Heart left ventricle (tissue), 16 donors: ENCODE results near the gene CYGB. TPM values are rescaled to one million over a fixed set of nuclear protein-coding genes. Genes with fewer than 3 reads are reported as not detected.
A peak's percentile ranks its signal among the peaks of the same experiment; 100 is the strongest.

Experiments
- ATAC-seq, 4 donors: fragments of 200-7000 bp; cut with Tn5 transposase; one replicate each; pipeline ENCODE4 v1.9.1; 2020 to 2022; ENCODE audit warnings: moderate library complexity in 4 of 4, mild to moderate bottlenecking in 3 of 4, moderate number of reproducible peaks in 1 of 4
- DNase-seq, 5 donors: peaks; one replicate each; pipeline ENCODE4 v3.0.0-alpha.2; 2020
- H3K27ac ChIP-seq, 12 donors: fragments of 200-600 bp; sonication (generic) in 4 of 12; one replicate each; pipeline versions ENCODE4 v1.5.0 to v1.8.0; 2016 to 2022; ENCODE audit warnings: mild to moderate bottlenecking in 2 of 12
- H3K27me3 ChIP-seq, 9 donors: fragments of 200-600 bp; sonication (generic) in 2 of 9; one replicate each; pipeline versions ENCODE4 v1.5.1 to v1.8.0; 2016 to 2022; ENCODE audit warnings: mild to moderate bottlenecking in 3 of 9
- H3K36me3 ChIP-seq, 9 donors: fragments of 200-600 bp; sonication (generic) in 2 of 9; one replicate each; pipeline versions ENCODE4 v1.5.0 to v1.8.0; 2018 to 2022; ENCODE audit warnings: mild to moderate bottlenecking in 2 of 9
- H3K4me1 ChIP-seq, 12 donors: fragments of 200-600 bp; sonication (generic) in 4 of 12; one replicate each; pipeline versions ENCODE4 v1.5.0 to v1.8.0; 2016 to 2022; ENCODE audit warnings: mild to moderate bottlenecking in 3 of 12
- H3K4me3 ChIP-seq, 12 donors: fragments of 200-600 bp; sonication (generic) in 4 of 12; one replicate each; pipeline versions ENCODE4 v1.5.0 to v1.8.0; 2017 to 2022; ENCODE audit warnings: mild to moderate bottlenecking in 9 of 12, moderate library complexity in 4 of 12
- H3K9me3 ChIP-seq, 12 donors: fragments of 200-600 bp; sonication (generic) in 4 of 12; one replicate each; pipeline versions ENCODE4 v1.5.0 to v1.8.0; 2016 to 2022; ENCODE audit warnings: mild to moderate bottlenecking in 1 of 12
- CTCF ChIP-seq, 12 donors: fragments of 200-600 bp; sonication (generic) in 4 of 12; IDR thresholded peaks; one replicate each; pipeline versions ENCODE4 v1.5.0 to v1.8.0; 2018 to 2022; ENCODE audit warnings: antibody characterized with exemption in 12 of 12, mild to moderate bottlenecking in 5 of 12
- POLR2A ChIP-seq, 2 donors: fragments of 450-650 bp; IDR thresholded peaks; one replicate each; pipeline ENCODE4 v1.6.1; 2017; ENCODE audit warnings: antibody characterized with exemption in 2 of 2, mild to moderate bottlenecking in 2 of 2, moderate library complexity in 2 of 2
- WGBS, 4 donors: extraction: QIAGEN DNeasy Blood & Tissue Kit in 2 of 4; methylation state at CpG; one replicate each; pipeline versions ENCODE4 v1.1.5 to v1.1.7; 2013 to 2018; 5-methylcytosine and 5-hydroxymethylcytosine counted together
- intact Hi-C, 10 donors: fragments of 100-400 bp; cut with DNase I; formaldehyde crosslinking; loops; one replicate each; pipeline versions ENCODE4 v1.11.1 to v1.14.2; 2022
- polyA plus RNA-seq, 2 donors: library from polyadenylated mRNA; stranded (reverse); fragments of 200-250 nt; gene quantifications; one replicate each; pipeline ENCODE4 v1.2.3, GENCODE V29; 2013
- total RNA-seq, 9 donors: library from RNA; depleted of rRNA in 2 of 9; stranded (reverse); fragments of >200 nt in 2 of 9; fragmentation: NEBNext Ultra II Directional in 3 of 9; extraction: Animal tissue kit (Norgen Biotek cat#: 25700) in 3 of 9; gene quantifications; one replicate each; pipeline versions ENCODE4 v1.1.0 to v1.2.4, GENCODE V29; 2016 to 2023
- donor health status: ischemic (EF 13 %, LVEDD 7.1; RV severe dilation, severe dysfunction).
- donor health status: healthy with polysubstance abuse.
- donor health status: DM: no; HTN: yes; CAD: no.
- donor health status: DM: no; HTN: no; CAD: no.
- donor health status: ischemic (EF 25% LVEDD 6.9; RV normal size, moderate dysfunction).
- donor health status: ischemic (EF 25% LVEDD 5.7; RV mildly dilated, moderate dysfunction).
- donor health status: healthy.
- donor health status: DM: yes; HTN: yes; CAD: no.
- donor health status: ischemic (EF 35%, LVEDD 5.7; RV mildly dilated, moderate dysfunction).
- donor health status: nonischemic (EF 11% LVEDD 7.7; RV severe dilation, severe dysfunction).
- donor health status: DM: yes; HTN: yes; CAD: no.
- donor health status: PGD.
- donor health status: ischemic (EF 29% LVEDD 5.4; RV normal size, mild dysfunction).
- donor health status: nonischemic (EF 23%, LVEDD 6.1; RV moderate dilation, normal function).

CYGB gene
- total and polyA plus RNA-seq, 11 donors = 11.8 to 37.9 (median 21.9) TPM

DNA sequence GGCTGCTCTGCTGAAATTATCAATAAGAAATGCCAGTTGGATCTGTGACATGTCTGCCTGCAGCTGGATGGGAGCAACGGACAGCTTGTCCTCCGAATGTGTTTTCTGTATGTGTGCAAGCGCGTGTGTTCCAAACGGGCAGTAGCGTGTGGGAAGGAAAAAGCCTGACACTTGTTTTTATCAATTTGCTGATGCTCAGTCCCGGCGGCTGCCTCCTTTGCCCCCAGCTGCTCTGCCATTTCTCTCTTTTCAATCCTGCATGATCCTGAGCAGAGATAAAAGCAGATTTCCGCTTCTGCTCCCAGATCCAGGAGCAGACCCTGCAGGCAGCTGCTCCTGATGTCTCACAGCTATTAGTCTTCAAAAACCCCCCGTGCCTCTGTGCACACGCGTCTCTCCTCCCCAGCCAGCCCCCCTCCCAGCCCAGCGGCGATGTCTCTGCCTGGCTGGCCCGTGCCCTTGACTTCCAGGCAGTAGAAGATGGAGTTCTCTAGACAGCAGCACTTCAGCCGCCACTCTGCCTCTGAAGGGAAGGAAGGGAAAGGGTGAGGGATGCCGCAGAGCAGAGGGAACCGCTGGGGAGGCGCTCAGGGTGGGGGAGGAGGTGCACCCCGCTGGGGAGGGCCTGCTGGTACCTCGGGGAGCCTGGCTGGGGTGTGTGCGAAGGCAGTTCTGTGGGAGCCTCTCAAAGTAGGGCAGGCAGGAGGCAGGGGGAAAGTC is 6.5 kb upstream of the CYGB start:
- Histone ChIP-seq H3K27me3 (peaks cover 0 to 9% (median 0%) of the 10 kb centered on the region in 9 donors), H3K27ac (peak overlapping the region; percentile 69 to 91 (median 82)), H3K4me1 (peaks cover 10 to 77% (median 53%) of the 10 kb centered on the region in 12 donors), H3K4me3 (peak overlapping the region in 6 of 12 donors; percentile 2 to 16 (median 14)), H3K36me3 (no peaks in the 10 kb centered on the region), H3K9me3 (no peaks in the 10 kb centered on the region)
- peak in 2 of 5 donors; percentile 14 to 30 for DNase-seq
- intact Hi-C loops = no loop called here
- TF ChIP-seq POLR2A (IDR thresholded peaks at IDR 0.05) = no peak
- no peak for TF ChIP-seq CTCF (IDR thresholded peaks at IDR 0.05)
- ATAC-seq = peak in 1 of 4 donors; percentile 22
- 18 to 27% (median 21%) methylated on average over 22 of the region's 22 CpGs for WGBS, 4 donors

GRCh38 chr17:76543482-76543825 is 5.9 kb upstream of the CYGB start:
- DNase-seq = peak in 1 of 5 donors; percentile 19
- no peak overlapping the region for H3K4me3 ChIP-seq
- intact Hi-C loops = no loop called here
- H3K27ac ChIP-seq = peak overlapping the region; percentile 10 to 91 (median 80)
- no peak for ATAC-seq
- peaks cover 0 to 15% (median 0%) of the 10 kb centered on the region in 9 donors for H3K27me3 ChIP-seq
- WGBS, 4 donors = 59 to 65% (median 62%) methylated on average over 6 of the region's 6 CpGs
- no peaks in the 10 kb centered on the region for H3K9me3 ChIP-seq
- H3K36me3 ChIP-seq = no peaks in the 10 kb centered on the region
- TF ChIP-seq POLR2A (IDR thresholded peaks at IDR 0.05) = no peak
- TF ChIP-seq CTCF (IDR thresholded peaks at IDR 0.05) = no peak
- H3K4me1 ChIP-seq = peaks cover 10 to 82% (median 57%) of the 10 kb centered on the region in 12 donors

DNA sequence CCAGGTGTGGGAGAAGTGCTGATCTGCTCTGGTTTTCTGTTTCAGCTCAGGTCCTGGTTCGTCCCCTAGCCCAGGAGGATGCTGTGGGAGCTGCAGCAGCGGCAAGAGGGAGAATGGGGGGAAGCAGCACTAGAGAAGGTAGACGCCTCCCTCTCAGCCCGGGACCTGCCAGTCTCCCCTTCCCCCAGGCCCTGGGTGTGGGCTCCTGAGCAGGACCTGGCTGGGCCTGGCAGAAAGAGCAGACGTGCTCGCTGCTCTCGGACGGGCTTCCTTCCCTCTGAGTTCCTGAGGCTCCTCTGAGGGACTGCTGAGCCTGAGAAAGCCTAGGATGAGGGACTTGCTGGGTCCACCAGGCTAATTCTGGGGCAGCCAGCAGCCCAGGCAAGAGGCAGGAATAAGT is 5.5 kb upstream of the CYGB start:
- no peaks in the 10 kb centered on the region for H3K9me3 ChIP-seq
- intact Hi-C loops = no loop called here
- TF ChIP-seq POLR2A (IDR thresholded peaks at IDR 0.05) = no peak
- no peak for TF ChIP-seq CTCF (IDR thresholded peaks at IDR 0.05)
- 77 to 80% (median 79%) methylated on average over 8 of the region's 8 CpGs for WGBS, 4 donors
- no peaks in the 10 kb centered on the region for H3K36me3 ChIP-seq
- DNase-seq (peak in 1 of 5 donors; percentile 24), ATAC-seq (no peak)
- H3K27me3 ChIP-seq = peaks cover 0 to 19% (median 0%) of the 10 kb centered on the region in 9 donors
- peak overlapping the region in 10 of 12 donors; percentile 10 to 91 (median 80) for H3K27ac ChIP-seq
- no peak overlapping the region for H3K4me3 ChIP-seq
- H3K4me1 ChIP-seq = peaks cover 11 to 83% (median 60%) of the 10 kb centered on the region in 12 donors

GRCh38 chr17:76542566-76542971 is 5.1 kb upstream of the CYGB start:
- intact Hi-C loops = no loop called here
- Histone ChIP-seq H3K9me3 (no peaks in the 10 kb centered on the region), H3K4me1 (peaks cover 13 to 86% (median 62%) of the 10 kb centered on the region in 12 donors), H3K27ac (peak overlapping the region in 2 of 12 donors; percentile 80), H3K4me3 (no peak overlapping the region), H3K36me3 (no peaks in the 10 kb centered on the region), H3K27me3 (peaks cover 0 to 23% (median 0%) of the 10 kb centered on the region in 9 donors)
- no peak for TF ChIP-seq CTCF (IDR thresholded peaks at IDR 0.05)
- TF ChIP-seq POLR2A (IDR thresholded peaks at IDR 0.05) = no peak
- 87 to 95% (median 89%) methylated on average over 9 to 10 of the region's 10 CpGs for WGBS, 4 donors
- DNase-seq (peak in 1 of 5 donors; percentile 22), ATAC-seq (no peak)
